Osteocyte (in vitro differentiated cells): ENCODE results near the gene MMP28. TPM values are rescaled to one million over a fixed set of nuclear protein-coding genes. Genes with fewer than 3 reads are reported as not detected.

Experiments
- DNase-seq: peaks from one replicate; pipeline ENCODE4 v3.0.0; 2021; ENCODE audit warnings: mixed read lengths; ENCODE audit not compliant: unreplicated experiment; ENCODE audit errors: extremely low spot score
- H3K27ac Mint-ChIP-seq: one replicate; pipeline ENCODE4 v1.8.0; 2021; ENCODE audit warnings: mild to moderate bottlenecking, mixed read lengths; ENCODE audit not compliant: unreplicated experiment
- H3K27me3 Mint-ChIP-seq: one replicate; pipeline ENCODE4 v1.8.0; 2021; ENCODE audit warnings: mixed read lengths; ENCODE audit not compliant: unreplicated experiment
- H3K36me3 Mint-ChIP-seq: one replicate; pipeline ENCODE4 v1.8.0; 2021; ENCODE audit warnings: mixed read lengths; ENCODE audit not compliant: unreplicated experiment
- H3K4me1 Mint-ChIP-seq: one replicate; pipeline ENCODE4 v1.8.0; 2021; ENCODE audit warnings: mixed read lengths; ENCODE audit not compliant: unreplicated experiment
- H3K4me3 Mint-ChIP-seq: one replicate; pipeline ENCODE4 v1.8.0; 2021; ENCODE audit warnings: mild to moderate bottlenecking, moderate library complexity, mixed read lengths; ENCODE audit not compliant: unreplicated experiment
- H3K9me3 Mint-ChIP-seq: one replicate; pipeline ENCODE4 v1.8.0; 2021; ENCODE audit warnings: mixed read lengths; ENCODE audit not compliant: unreplicated experiment
- total RNA-seq: library from RNA; stranded (reverse); gene quantifications from 2 replicates; pipeline ENCODE4 v1.2.1, GENCODE V29; 2021
- TF ChIP-seq, protein P1 (sequence below): fragments of 200-600 bp; sonication (generic); IDR thresholded peaks from 2 replicates; pipeline ENCODE4 v1.5.0; 2021; ENCODE audit warnings: antibody characterized with exemption, mild to moderate bottlenecking, moderate library complexity

Gene MMP28
- total RNA-seq, 1 donor from 2014 or later, result 0.75 TPM

DNA sequence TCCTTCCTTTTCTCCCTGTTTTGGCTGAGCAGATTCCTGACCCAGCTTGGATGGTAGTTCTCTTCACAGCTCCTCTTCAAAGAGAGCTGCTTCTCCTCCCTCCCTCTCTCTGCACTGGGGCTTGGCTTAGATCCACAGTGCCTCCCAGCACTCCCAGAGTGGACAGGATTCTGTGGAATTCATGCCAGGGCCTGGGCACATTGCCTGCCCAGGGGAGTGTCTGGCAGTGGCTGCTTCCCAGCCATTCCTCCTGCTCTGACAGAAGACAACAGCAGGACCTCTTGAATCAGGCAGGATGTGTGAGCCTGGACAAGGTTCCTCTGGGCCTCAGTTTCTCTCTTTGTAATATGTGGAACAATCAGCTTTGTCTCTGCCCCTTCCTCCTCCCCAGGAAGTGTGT, 4.5 kb upstream of the MMP28 start:
- peak; percentile 90 for DNase-seq

DNA sequence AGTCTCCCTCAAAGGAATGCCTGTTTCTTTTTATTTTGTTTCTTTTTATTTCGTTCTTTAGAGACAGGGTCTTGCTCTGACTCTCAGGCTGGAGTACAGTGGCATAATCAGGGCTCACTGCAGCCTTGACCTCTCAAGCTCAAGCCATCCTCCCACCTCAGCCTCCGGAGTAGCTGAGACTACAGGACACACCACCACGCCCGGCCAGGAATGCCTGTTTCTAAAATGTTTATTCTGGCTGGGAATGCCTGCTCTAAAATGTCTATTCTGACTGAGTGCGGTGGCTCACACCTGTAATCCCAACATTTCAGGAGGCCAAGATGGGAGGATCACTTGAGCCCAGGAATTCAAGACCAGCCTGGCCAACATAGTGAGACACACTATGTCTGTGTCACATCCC, 2.5 kb upstream of the MMP28 start:
- no peaks in the 10 kb centered on the region for H3K9me3 Mint-ChIP-seq
- TF ChIP-seq, protein P1, sequence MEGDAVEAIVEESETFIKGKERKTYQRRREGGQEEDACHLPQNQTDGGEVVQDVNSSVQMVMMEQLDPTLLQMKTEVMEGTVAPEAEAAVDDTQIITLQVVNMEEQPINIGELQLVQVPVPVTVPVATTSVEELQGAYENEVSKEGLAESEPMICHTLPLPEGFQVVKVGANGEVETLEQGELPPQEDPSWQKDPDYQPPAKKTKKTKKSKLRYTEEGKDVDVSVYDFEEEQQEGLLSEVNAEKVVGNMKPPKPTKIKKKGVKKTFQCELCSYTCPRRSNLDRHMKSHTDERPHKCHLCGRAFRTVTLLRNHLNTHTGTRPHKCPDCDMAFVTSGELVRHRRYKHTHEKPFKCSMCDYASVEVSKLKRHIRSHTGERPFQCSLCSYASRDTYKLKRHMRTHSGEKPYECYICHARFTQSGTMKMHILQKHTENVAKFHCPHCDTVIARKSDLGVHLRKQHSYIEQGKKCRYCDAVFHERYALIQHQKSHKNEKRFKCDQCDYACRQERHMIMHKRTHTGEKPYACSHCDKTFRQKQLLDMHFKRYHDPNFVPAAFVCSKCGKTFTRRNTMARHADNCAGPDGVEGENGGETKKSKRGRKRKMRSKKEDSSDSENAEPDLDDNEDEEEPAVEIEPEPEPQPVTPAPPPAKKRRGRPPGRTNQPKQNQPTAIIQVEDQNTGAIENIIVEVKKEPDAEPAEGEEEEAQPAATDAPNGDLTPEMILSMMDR, result no peak
- no peaks in the 10 kb centered on the region for H3K36me3 Mint-ChIP-seq
- H3K27ac Mint-ChIP-seq, result no peak overlapping the region
- peaks cover 31% of the 10 kb centered on the region for H3K4me1 Mint-ChIP-seq
- H3K27me3 Mint-ChIP-seq, result peaks cover 26% of the 10 kb centered on the region
- peak; percentile 21 for DNase-seq
- H3K4me3 Mint-ChIP-seq, result no peak overlapping the region

More for the DNA sequence above, 4.5 kb upstream of the MMP28 start:
- H3K4me3 Mint-ChIP-seq, result no peak overlapping the region
- peaks cover 30% of the 10 kb centered on the region for H3K4me1 Mint-ChIP-seq
- H3K36me3 Mint-ChIP-seq, result no peaks in the 10 kb centered on the region
- H3K27ac Mint-ChIP-seq, result peak overlapping the region; percentile 33
- H3K27me3 Mint-ChIP-seq, result peaks cover 11% of the 10 kb centered on the region
- H3K9me3 Mint-ChIP-seq, result no peaks in the 10 kb centered on the region
- TF ChIP-seq, protein P1, result no peak

DNA sequence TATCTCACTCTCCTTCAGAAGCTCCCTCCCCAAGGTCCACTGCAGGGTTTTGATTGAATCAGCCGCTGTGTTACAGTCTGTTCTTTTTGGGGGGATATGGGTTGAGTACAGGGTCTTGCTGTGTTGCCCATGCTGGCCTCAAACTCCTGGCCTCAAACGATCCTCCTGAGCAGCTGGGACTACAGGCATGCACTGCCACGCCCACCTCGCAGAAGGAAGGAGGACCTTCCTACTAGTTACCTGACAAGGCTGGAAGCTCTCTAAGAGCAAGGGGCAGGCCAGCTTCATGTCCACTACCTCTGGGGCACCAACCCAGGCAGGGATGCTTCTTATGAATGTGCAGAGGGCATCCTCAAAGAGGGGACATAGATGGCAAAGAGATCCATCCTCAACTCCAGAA, 1.9 kb upstream of the MMP28 start:
- no peak overlapping the region for H3K4me3 Mint-ChIP-seq
- DNase-seq, result peak; percentile 63
- TF ChIP-seq, protein P1, result no peak
- no peaks in the 10 kb centered on the region for H3K9me3 Mint-ChIP-seq
- no peaks in the 10 kb centered on the region for H3K36me3 Mint-ChIP-seq
- H3K27ac Mint-ChIP-seq, result no peak overlapping the region
- peaks cover 29% of the 10 kb centered on the region for H3K27me3 Mint-ChIP-seq
- H3K4me1 Mint-ChIP-seq, result peaks cover 31% of the 10 kb centered on the region

DNA sequence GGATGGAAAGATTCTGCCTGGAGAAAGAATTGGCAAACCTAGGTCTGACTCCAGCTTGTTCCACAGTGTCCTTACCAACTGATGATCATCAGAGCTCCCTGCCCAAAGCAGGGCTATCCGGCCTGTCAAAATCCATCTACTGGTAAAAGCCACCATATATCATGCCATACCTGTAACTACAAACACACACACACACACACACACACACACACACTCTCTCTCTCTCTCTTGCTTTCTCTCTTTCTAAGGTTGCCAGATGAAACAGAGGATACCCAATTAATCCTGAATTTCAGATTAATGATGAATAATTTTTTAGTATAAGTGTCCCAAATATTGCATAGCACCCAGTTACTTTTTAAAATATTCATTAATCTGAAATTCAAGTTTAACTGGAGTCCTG, 1.5 kb upstream of the MMP28 start:
- DNase-seq, result no peak
- H3K27ac Mint-ChIP-seq, result no peak overlapping the region
- H3K4me3 Mint-ChIP-seq, result no peak overlapping the region
- H3K9me3 Mint-ChIP-seq, result no peaks in the 10 kb centered on the region
- TF ChIP-seq, protein P1, result no peak
- H3K4me1 Mint-ChIP-seq, result peaks cover 31% of the 10 kb centered on the region
- H3K36me3 Mint-ChIP-seq, result no peaks in the 10 kb centered on the region
- peaks cover 33% of the 10 kb centered on the region for H3K27me3 Mint-ChIP-seq

DNA sequence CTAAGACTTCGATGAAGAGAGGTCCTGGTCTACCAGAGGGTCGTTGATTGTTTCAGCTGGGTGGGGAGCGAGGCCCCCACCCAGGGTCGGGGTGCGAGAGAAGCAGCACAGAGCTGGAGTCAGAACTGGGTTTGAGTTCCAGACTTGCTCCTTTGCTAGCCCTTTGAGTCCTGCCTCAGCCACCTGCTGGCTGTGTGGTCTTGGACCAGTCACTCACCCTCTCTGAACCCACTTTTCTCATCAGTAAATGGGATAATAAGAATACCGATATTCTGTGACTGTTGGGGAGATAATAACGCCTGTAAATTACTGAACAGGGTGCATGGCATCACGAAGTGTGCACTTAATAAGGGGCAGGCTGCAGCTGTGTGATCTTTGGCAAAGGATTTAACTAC, 427 bp upstream of the MMP28 start:
- DNase-seq, result no peak
- Mint-ChIP-seq H3K9me3 (no peaks in the 10 kb centered on the region), H3K27me3 (peaks cover 33% of the 10 kb centered on the region), H3K36me3 (no peaks in the 10 kb centered on the region), H3K27ac (no peak overlapping the region), H3K4me3 (peak overlapping the region; percentile 66), H3K4me1 (peaks cover 25% of the 10 kb centered on the region)
- TF ChIP-seq, protein P1, result no peak
